ENCODE results near the gene TCF19. TPM values are rescaled to one million over a fixed set of nuclear protein-coding genes. Genes with fewer than 3 reads are reported as not detected.

Gene TCF19
- total and polyA plus RNA-seq, 3 experiments from 2014 or later = 11.6 to 103 (median 102) TPM

GRCh38 chr6:31210741-31211532, 52.5 kb downstream of the TCF19 start:
- Mint-ChIP-seq H3K4me1 (peaks cover 2 to 5% (median 2%) of the 10 kb centered on the region in 3 donors), H3K27ac (no peak overlapping the region), H3K9me3 (peaks cover 0 to 2% (median 0%) of the 10 kb centered on the region in 5 donors), H3K27me3 (peaks cover 0 to 1% of the 10 kb centered on the region in 2 donors), H3K4me3 (no peak overlapping the region), H3K36me3 (peaks cover 0 to 2% (median under 1%) of the 10 kb centered on the region in 3 donors)
- Histone ChIP-seq H3K36me3 (ENCODE audit: insufficient read depth, low read length) (no peaks in the 10 kb centered on the region), H3K4me1 (ENCODE audit: insufficient read depth, low read length) (no peaks in the 10 kb centered on the region), H3K4me3 (ENCODE audit: low read length) (no peak overlapping the region), H3K9me3 (ENCODE audit: low read length) (no peaks in the 10 kb centered on the region), H3K27ac (ENCODE audit: low read depth, low read length) (no peak overlapping the region), H3K27me3 (ENCODE audit: insufficient read depth, low read length, poor library complexity, severe bottlenecking) (no peaks in the 10 kb centered on the region)
- ChIA-PET CTCF (interaction anchor here (1.0 to 1.1 kb wide), 3 partner anchors 14 to 42 kb away, joined by 3 to 4 read pairs (median 3); no protein-coding TSS in a partner anchor), POLR2A (no interaction called here)
- DNase-seq = no peak

Other genes with a start within 250 kb of the TCF19 start
- 10 to 100 TPM; 82.4 to 86.0 TPM for gene VARS2, start 244.4 kb upstream of the TCF19 start, total RNA-seq
- gene VARS2, start 244.4 kb upstream of the TCF19 start, polyA plus RNA-seq = 16.2 TPM
- not detected for gene SFTA2, start 226.4 kb upstream of the TCF19 start, total RNA-seq
- gene SFTA2, start 226.4 kb upstream of the TCF19 start, polyA plus RNA-seq = not detected
- not detected for gene MUCL3, start 217.6 kb upstream of the TCF19 start, total RNA-seq
- gene MUCL3, start 217.6 kb upstream of the TCF19 start, polyA plus RNA-seq = not detected
- not detected for gene MUC21, start 174.9 kb upstream of the TCF19 start, total RNA-seq
- not detected for gene MUC21, start 174.9 kb upstream of the TCF19 start, polyA plus RNA-seq
- not detected for gene MUC22, start 148.1 kb upstream of the TCF19 start, total RNA-seq
- not detected for gene MUC22, start 148.1 kb upstream of the TCF19 start, polyA plus RNA-seq
- not detected for gene C6orf15, start 46.0 kb upstream of the TCF19 start, total RNA-seq
- not detected for gene C6orf15, start 46.0 kb upstream of the TCF19 start, polyA plus RNA-seq
- gene PSORS1C1, start 43.8 kb upstream of the TCF19 start, total RNA-seq = not detected
- gene PSORS1C1, start 43.8 kb upstream of the TCF19 start, polyA plus RNA-seq = not detected
- not detected for gene CDSN, start 38.1 kb upstream of the TCF19 start, total RNA-seq
- not detected for gene CDSN, start 38.1 kb upstream of the TCF19 start, polyA plus RNA-seq
- not detected for gene PSORS1C2, start 19.5 kb upstream of the TCF19 start, total RNA-seq
- gene PSORS1C2, start 19.5 kb upstream of the TCF19 start, polyA plus RNA-seq = not detected
- 10 to 100 TPM; 45.9 to 46.1 TPM for gene CCHCR1, start 787 bp upstream of the TCF19 start, total RNA-seq
- 7.4 TPM for gene CCHCR1, start 787 bp upstream of the TCF19 start, polyA plus RNA-seq
- not detected for gene POU5F1, start 12.1 kb downstream of the TCF19 start, total RNA-seq
- gene POU5F1, start 12.1 kb downstream of the TCF19 start, polyA plus RNA-seq = not detected
- gene HLA-C, start 113.5 kb downstream of the TCF19 start, total RNA-seq = 100 to 1,000 TPM; 823 to 860 TPM
- gene HLA-C, start 113.5 kb downstream of the TCF19 start, polyA plus RNA-seq = 4,018 TPM
- gene HLA-B, start 198.6 kb downstream of the TCF19 start, total RNA-seq = 1,000 to 10,000 TPM; 3,705 to 3,812 TPM
- 8,337 TPM for gene HLA-B, start 198.6 kb downstream of the TCF19 start, polyA plus RNA-seq
- 10 to 100 TPM; 12.4 to 12.8 TPM for gene MICA, start 245.0 kb downstream of the TCF19 start, total RNA-seq
- 8.2 TPM for gene MICA, start 245.0 kb downstream of the TCF19 start, polyA plus RNA-seq